HG03066 (cell line): ENCODE results near the gene OVCA2.

ENCODE experiments used
- ATAC-seq: cut with Tn5 transposase; IDR thresholded peaks from one replicate; pipeline ENCODE4 v1.9.1; 2021; ENCODE audit warnings: low read depth; ENCODE audit not compliant: unreplicated experiment

OVCA2 gene

DNA sequence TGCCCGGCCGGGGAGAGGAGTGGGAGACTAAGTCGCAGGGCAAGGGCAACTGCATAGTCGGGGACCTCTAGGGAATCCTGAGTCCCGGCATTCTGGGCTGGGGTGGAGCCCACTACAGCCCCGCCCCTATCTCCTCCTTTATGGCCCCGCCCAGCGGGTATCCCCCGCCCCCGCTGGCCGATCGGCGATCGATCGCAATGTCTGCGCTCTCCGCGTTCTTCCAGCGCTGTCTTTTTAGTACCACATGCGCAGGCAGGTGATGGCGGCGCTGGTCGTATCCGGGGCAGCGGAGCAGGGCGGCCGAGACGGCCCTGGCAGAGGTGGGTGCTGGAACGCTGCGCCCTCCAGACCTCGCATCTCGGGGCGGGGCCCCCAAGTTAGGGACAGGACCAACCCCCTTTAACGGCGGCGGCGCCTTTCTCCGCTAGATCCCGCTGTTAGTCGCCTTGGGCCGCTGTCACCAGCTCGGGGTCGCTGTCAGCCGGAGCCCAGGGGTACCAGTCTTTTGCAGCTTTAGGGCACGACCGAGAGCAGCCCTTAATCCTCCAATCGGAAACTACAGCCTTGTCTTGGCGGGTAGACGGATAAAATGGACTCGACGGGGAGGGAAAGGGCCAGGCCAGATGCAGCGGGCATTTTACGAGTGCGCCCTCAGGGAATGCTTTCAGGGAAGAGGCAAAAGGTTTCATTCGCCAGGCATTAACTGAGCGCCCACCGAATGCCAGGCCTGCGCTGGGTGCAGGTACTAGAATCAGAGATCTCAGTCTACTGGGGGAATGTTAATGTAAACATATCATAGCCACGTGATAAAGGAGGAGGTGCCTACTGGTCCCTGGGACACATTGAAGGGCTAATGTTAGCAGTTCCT, 11.7 kb upstream of the OVCA2 start, which contains the start of gene DPH1:
TSS of gene DPH1 (plus strand) at position 243 of the 868 bp plus-strand sequence. CDS start at position 260, 17 bp downstream.
- peak; percentile 70 for ATAC-seq

DNA sequence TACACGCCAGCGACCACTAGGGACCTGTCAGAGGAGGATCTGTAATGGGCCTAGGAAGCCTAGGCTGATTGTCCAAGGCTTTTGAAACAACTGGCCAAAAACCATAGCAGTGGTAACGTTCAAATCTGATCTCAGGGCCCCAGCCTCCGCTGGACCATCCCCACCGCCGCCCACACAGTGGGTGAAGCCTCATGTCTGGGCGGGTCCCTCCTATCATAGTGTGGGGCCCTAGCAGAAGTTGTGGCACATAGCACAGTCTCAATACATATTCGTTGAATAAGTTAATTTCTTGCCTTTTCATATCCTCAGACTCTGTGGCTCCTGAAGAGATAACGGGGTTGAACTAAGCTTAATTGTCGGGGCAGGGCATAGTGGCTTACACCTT, 11.1 kb upstream of the OVCA2 start:
- ATAC-seq = peak; percentile 9

DNA sequence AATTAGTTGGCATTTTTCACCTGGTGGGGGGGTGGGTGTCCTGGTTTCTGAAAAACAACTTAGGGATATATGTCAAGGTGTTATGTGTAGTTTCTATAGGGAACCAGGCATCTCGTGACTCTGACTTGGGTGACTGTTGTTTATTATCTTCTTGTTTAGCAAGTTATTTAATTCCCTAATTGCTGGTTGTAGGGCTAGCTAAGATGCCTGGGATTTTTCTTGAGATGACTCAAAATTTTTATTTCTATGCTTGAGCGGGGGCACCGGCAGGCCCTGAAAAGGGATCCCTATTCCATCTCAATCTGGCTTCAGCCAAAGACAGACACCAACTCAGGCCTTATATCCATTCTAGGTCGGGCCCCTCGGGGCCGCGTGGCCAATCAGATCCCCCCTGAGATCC, 8.7 kb upstream of the OVCA2 start:
- no peak for ATAC-seq

DNA sequence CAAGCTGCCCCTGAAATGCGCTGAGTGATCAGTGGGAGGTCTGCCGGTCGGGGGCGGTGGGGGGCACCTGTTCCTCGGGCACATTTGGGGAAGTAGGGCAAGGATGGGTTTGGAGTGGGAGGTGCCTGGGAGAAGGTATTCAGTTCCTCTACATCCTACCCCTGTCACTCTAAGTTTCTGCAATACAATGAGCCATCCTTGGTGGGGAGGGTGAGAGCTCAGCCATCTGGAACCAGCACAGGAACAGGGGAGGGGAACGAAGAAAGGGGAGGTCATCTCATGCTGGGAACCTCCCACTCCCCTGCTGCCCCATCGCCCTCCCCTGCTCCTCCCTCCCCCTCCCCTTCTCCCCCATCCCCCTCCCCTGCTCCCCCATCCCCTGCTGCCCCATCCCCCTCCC, 7.7 kb upstream of the OVCA2 start:
- ATAC-seq = no peak

DNA sequence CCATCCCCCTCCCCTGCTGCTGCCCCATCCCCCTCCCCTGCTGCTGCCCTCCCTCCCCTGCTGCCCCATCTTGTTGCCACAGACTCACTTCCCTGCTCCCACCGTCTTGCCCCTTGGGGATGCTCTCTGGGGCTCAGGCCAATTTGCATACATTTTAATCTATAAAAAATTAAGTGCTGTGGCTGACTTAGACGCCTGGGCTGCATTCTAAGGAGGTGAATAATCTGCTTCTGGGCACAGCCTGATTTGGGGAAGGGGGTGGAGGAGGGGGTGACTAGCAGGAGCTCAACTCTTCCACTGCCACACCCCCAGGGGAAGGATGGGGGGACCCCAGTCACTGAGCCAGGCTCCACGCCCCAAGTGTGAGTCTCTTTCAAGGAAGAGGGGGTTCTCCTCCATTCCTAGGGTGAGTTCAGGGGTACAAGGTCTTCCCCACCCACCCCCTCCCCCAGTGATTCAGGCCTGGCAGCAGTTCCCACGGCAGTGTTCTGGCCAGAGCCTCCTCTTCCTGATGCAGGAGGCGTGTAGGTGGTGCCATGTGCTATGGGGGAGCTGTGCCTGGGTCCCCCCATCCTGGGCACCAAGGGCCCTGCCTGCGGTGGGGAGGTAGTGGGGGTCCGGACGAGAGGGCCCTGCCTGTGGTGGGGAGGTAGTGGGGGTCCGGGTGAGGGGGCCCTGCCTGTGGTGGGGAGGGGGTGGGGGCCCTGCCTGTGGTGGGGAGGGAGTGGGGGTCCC, 6.8 kb upstream of the OVCA2 start:
- ATAC-seq = no peak

DNA sequence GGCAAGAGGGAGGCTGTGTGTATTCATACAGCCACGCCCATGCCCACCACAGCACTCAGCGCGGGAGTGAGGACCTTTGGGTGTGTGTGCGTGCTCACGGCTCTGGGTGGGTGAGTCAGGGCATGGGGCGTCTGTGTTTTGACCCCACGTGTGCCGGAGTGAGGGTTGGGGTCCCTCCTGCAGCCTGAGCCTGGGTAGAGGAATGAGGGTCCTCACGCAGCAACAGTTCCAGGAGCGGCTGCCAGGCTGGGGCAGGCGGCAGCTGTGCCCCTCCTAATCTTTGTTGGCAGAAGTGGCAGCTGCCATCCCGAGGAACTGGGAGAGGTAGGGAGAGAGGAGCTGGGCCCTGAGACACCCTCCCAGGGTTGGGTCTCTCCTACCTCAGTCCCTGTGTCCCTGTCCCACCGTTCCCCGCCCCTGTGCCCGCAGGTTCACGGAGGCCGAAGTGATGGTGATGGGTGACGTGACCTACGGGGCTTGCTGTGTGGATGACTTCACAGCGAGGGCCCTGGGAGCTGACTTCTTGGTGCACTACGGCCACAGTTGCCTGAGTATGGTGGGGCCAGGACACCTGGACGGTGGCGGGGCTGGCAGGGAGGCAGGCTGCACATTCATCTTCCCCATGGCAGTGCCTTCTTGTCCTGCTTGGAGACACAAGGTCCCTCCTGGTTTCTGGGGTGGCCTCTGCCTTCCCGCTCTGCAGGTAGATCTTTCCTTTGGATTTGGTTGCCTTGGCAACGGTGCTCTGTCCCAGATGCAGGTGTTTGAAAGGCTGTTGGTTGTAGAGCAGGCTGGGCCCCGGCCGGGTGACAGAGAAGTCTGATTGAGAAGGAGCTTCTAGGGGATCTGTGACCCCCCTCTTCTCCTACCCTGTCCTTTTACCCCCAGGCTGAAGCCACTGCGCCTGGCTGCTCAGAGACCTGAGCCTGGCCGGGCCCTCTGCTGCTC, 6.0 kb upstream of the OVCA2 start:
- no peak for ATAC-seq

DNA sequence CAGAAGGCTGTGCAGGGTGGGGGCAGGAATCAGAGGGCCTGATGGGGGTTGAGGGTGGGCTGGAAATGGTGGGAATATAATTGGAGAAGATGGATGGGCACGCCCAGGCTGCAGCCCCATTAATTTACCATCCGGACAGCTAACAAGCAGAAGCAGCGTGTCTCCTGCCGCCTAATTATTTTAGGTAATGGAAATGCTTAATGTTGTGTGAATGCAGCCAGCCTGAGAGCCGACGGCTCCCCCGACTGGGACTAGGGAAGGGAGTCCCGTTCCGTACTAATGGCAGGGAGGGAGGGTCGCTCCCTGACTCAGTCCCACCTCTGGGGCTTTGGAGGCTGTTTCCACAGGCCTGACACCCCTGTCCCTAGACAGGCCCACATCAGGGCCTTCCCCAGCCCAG, 4.7 kb upstream of the OVCA2 start:
- ATAC-seq = no peak

DNA sequence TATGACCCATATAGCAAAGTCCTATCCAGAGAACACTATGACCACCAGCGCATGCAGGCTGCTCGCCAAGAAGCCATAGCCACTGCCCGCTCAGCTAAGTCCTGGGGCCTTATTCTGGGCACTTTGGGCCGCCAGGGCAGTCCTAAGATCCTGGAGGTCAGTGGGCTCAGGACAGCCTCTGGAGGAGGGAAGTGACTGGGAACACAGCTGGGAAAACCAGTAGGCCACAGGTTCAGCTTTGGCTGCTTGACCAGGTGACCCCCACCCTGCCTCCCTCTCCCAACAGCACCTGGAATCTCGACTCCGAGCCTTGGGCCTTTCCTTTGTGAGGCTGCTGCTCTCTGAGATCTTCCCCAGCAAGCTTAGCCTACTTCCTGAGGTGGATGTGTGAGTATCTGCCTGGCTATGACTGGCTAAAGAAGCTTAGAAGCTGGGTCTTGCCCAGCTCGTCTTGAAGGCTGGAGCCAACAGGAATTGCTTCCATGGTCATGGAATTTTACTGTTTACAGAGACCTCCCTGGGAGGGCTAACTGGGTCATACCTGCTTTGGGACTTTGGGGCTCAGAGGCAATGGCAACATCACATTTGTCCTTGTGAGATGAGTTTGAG, 1.5 kb upstream of the OVCA2 start:
- no peak for ATAC-seq

DNA sequence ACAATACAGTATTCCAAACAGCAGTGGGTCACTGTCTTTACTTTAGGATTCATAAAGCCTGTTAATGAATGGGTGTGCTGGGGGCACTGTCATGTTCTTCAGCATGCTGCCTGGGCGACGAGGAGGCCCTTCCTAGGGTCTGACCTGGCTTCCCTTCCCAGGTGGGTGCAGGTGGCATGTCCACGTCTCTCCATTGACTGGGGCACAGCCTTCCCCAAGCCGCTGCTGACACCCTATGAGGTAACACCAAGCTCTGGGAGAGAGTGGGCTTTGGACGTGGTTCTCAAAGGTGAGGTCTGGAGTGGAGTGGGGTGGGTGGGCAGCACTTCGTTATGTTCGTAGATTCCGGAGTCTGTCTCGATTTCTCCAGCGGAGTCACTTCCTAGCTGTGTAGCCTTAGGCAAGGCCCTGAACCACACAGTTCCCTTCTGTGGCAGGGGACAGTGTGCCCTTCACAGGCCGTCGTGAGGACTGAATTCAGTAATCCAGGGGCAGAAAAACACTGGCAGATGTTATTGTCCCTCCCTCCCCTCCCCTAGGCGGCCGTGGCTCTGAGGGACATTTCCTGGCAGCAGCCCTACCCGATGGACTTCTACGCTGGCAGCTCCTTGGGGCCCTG, 771 bp upstream of the OVCA2 start:
- no peak for ATAC-seq

DNA sequence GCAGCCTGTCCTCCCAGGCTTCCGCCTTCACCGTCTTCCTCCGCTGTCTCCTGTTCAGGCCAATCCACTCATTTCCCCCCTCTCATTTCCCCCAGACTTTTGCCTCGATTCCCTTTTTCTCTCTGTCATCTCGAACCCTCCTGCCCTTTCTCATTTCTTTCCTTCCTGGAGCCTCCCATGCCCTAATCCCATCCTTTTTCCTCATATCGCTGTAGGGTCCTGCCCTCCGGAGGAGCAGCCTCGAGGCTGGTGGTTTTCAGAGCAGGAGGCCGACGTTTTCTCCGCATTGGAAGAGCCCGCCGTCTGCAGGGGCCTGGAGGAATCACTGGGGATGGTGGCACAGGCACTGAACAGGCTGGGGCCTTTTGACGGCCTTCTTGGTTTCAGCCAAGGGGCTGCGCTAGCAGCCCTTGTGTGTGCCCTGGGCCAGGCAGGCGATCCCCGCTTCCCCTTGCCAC, 597 bp downstream of the OVCA2 start:
- no peak for ATAC-seq

DNA sequence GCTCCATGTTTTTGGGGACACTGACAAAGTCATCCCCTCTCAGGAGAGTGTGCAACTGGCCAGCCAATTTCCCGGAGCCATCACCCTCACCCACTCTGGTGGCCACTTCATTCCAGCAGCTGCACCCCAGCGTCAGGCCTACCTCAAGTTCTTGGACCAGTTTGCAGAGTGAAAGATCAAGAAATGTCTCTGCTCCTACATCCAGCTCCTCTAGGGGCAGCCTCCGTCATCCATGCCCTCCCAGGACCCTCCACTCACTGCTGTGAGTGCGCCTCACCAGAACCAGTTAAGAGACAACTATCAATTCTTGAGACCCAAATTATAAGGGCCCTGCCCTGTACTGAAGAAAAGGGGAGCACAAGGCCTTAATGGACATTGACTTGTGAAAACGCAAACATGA, 1.1 kb downstream of the OVCA2 start:
- ATAC-seq = no peak

DNA sequence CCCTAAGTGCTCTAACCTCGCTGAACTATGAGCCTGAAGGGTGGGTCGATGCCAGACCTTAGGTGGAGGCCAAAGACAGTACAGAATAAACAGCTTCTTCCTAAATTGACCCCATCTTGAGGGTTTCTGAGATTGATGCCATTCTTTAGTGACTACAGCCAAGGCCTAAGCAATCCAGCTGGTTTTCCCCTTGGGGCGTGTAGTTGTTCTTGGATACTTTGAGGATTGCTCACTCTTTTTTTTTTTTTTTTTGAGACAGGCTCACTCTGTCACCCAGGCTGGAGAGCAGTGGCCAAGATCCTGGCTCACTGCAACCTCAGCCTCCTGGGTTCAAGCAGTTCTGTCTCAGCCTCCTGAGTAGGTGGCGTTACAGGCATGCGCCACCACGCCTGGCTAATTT, 2.0 kb downstream of the OVCA2 start:
- ATAC-seq = no peak

DNA sequence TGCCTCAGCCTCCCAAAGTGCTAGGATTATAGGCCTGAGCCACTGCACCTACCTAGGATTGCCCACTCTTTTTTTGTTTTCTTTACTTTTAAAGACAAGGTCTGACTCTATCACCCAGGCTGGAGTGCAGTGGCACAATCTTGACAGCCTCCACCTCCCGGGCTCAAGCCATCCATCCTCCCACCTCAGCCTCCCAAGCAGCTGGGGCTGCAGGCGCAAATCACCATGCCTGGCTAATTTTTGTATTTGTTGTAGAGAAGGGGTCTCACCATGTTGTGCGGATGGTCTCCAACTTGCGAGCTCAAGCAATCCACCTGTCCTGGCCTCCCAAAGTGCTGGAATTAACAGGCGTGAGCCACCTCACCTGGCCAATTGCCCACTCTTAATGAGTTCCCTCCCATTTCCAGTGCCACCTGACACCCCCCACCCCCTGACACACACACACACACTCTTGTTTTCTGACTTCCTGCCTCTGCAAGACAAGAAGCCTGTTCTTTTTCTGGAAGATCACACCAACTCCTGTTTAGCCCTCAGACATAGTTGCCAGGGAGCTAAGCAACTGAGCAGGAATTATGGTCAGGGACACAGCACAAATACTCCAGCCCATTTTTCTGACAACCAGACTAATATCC, 2.6 kb downstream of the OVCA2 start:
- ATAC-seq = no peak

DNA sequence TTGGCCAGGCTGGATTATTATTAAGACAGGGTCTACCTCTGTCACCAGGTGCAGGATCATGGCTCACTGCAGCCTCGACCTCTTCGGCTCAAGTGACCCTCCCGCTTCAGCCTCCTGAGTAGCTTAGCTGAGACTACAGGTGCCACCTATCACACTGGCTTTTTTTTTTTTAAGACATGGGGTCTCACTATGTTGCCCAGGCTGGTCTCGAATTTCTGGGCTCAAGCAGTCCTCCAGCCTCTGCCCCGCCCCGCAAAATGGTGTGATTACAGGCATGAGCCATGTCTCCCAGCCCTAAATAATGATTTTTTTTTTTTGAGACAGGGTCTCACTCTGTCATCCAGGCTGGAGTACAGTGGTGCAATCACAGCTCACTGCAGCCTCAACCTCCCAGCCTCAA, 5.8 kb downstream of the OVCA2 start:
- no peak for ATAC-seq

DNA sequence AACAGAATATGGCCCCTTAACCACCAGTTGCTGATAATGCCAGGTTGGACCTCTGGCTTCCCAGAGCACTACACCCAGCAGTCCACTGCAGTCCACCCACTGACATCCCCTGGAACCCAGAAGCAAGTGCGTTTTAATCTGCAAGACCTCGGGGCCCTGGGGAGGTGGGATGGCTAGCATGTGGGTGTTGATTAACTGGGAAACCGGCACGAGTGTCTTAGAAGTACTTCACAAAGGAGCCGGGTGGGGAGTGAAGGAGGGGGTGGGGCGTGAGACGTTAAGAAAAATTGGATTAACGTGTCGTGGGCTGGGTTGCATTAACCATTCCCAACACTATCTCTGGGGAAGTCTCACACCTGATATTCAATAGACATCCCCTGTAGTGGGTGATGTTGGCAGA, 7.0 kb downstream of the OVCA2 start:
- ATAC-seq = no peak

DNA sequence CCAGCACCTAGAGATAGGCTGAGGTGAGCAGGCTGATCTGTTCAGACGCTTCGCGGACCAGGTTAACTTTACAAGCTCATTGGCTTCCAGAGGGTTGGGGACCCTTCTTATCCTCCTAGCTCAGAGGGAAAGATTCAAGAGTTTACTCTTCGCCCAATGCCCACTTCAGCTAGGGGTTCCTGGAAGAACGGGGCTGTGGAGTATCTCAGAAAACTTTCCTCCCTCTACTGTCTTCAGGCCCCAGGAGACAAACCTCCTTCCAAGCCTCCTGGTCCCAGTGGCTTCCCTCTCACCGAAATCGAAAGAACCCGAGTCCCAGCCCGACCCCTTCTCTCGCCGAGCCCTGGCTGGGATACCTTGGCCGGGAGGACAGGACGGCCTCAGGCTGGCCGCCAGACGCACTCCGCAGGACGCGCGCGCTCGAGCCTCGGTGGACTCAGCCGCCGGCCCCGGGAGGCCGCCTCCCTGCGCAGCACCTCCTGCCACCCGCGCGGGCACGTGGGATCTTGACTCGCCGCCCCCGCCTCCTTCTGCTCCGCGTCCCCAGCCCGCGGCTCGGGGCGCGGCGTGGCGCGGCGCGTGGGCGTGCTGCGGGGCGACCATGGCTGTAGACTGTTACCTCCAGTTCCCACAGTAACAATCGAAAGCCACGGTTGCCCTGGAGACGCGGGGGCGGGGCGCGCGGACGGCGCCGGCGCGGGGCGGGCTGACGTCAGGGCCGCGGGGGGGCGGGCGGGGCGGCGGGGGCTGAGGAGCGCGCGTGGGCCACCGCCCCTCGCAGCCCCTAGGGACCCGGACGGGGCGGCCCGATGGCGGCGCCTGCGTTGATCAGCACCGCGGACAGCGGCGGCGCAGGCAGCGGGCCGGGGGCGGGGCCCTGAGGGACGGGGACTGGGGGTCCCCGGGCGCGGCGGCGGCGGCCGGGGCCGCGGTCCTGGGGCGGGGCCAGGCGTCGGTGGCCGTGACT, 7.8 kb downstream of the OVCA2 start:
- ATAC-seq = peak; percentile 39

DNA sequence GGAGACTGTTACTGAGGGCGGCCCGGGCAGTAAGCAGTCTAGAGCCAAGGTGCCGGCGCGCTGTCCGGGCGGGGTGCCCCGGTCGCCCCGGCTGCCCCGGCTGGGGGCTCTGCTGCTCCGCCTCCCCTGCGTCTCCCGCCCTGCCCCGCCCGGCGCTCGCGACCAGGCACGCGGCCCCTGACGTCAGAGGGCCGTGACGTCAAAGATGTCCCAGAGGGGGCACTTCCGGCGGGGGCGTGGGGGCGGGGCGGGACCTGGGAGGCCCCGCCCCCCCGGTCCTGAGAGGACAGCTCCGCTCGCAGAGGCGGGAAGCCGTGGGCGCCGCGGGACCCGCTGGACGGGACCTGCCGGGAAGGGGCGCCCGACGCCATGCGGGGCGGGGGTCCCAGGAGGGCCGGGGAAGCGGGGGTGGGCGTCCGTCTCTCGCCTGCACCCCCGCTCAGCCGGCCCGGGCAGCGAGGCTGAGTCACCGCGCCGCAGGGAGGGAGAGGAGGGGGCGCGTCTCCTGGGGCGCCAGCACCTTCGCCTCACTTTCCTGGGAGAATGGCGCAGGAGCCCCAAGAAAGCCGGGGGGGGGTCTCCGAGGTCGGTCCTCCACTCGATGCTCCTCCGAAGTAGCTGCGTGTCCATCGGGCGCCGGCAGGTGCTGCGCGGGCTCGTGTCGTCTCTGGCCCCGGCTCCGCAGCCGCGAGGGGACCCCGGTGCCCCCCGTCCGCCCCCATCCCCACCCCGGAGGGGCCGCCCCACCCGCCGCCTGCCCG, 8.7 kb downstream of the OVCA2 start:
- peak; percentile 14 for ATAC-seq
